Nephron (organoid): ENCODE data around the gene PPDPF.

Experiments used
- H3K27ac Mint-ChIP-seq, 3 experiments: 2 replicates each; pipeline ENCODE4 v1.8.0; 2020; ENCODE audit warnings: mixed read lengths in 3 of 3, mild to moderate bottlenecking in 2 of 3, moderate library complexity in 1 of 3
- H3K27me3 Mint-ChIP-seq: 2 replicates; pipeline ENCODE4 v1.8.0; 2021; ENCODE audit warnings: low read depth, mild to moderate bottlenecking, moderate library complexity, mixed read lengths
- H3K36me3 Mint-ChIP-seq: 2 replicates; pipeline ENCODE4 v1.8.0; 2020; ENCODE audit warnings: low read depth, mixed read lengths
- H3K4me1 Mint-ChIP-seq: 2 replicates; pipeline ENCODE4 v1.8.0; 2020; ENCODE audit warnings: mixed read lengths
- H3K4me3 Mint-ChIP-seq, 3 experiments: 2 replicates each; pipeline ENCODE4 v1.8.0; 2020; ENCODE audit warnings: mild to moderate bottlenecking in 3 of 3, mixed read lengths in 3 of 3, moderate library complexity in 2 of 3
- H3K9me3 Mint-ChIP-seq: 2 replicates; pipeline ENCODE4 v1.8.0; 2020; ENCODE audit warnings: mixed read lengths
- CTCF ChIP-seq, 3 experiments: fragments of 200-600 bp; sonication (generic); IDR thresholded peaks; one replicate each; pipeline ENCODE4 v1.5.0; 2021; ENCODE audit warnings: antibody characterized with exemption in 3 of 3; ENCODE audit not compliant: unreplicated experiment in 3 of 3

Gene PPDPF

GRCh38 chr20:63561624-63562396, 41.2 kb downstream of the PPDPF start:
- H3K27ac Mint-ChIP-seq: no peak overlapping the region
- H3K4me3 Mint-ChIP-seq: no peak overlapping the region

GRCh38 chr20:63562461-63563224, 42.1 kb downstream of the PPDPF start:
- Mint-ChIP-seq H3K27ac (no peak overlapping the region), H3K4me3 (no peak overlapping the region), H3K9me3 (no peaks in the 10 kb centered on the region), H3K4me1 (no peaks in the 10 kb centered on the region), H3K27me3 (no peaks in the 10 kb centered on the region), H3K36me3 (peaks cover 3% of the 10 kb centered on the region)
- TF ChIP-seq CTCF (IDR thresholded peaks at IDR 0.05; ENCODE audit: unreplicated experiment in 3 of 3): no peak

More at GRCh38 chr20:63561624-63562396, 41.2 kb downstream of the PPDPF start:
- no peak for TF ChIP-seq CTCF (IDR thresholded peaks at IDR 0.05; ENCODE audit: unreplicated experiment in 3 of 3)
- Mint-ChIP-seq H3K4me1 (no peaks in the 10 kb centered on the region), H3K9me3 (no peaks in the 10 kb centered on the region), H3K27me3 (no peaks in the 10 kb centered on the region), H3K36me3 (peaks cover 3% of the 10 kb centered on the region)

- Mint-ChIP-seq H3K36me3 (peaks cover 3% of the 10 kb centered on the region), H3K27ac (no peak overlapping the region), H3K4me1 (no peaks in the 10 kb centered on the region), H3K9me3 (no peaks in the 10 kb centered on the region), H3K27me3 (no peaks in the 10 kb centered on the region), H3K4me3 (no peak overlapping the region)
- TF ChIP-seq CTCF (IDR thresholded peaks at IDR 0.05; ENCODE audit: unreplicated experiment in 3 of 3): no peak
Measured at GRCh38 chr20:63563225-63563935, 42.8 kb downstream of the PPDPF start.

- Mint-ChIP-seq H3K9me3 (no peaks in the 10 kb centered on the region), H3K27ac (no peak overlapping the region), H3K36me3 (peaks cover 3% of the 10 kb centered on the region), H3K4me1 (no peaks in the 10 kb centered on the region), H3K27me3 (no peaks in the 10 kb centered on the region), H3K4me3 (no peak overlapping the region)
- no peak for TF ChIP-seq CTCF (IDR thresholded peaks at IDR 0.05; ENCODE audit: unreplicated experiment in 3 of 3)
Measured at GRCh38 chr20:63564036-63564810, 43.7 kb downstream of the PPDPF start.

GRCh38 chr20:63565021-63565698, 44.6 kb downstream of the PPDPF start:
- H3K4me1 Mint-ChIP-seq: no peaks in the 10 kb centered on the region
- no peaks in the 10 kb centered on the region for H3K27me3 Mint-ChIP-seq
- H3K27ac Mint-ChIP-seq: no peak overlapping the region
- H3K36me3 Mint-ChIP-seq: peaks cover 3% of the 10 kb centered on the region
- no peak overlapping the region for H3K4me3 Mint-ChIP-seq
- TF ChIP-seq CTCF (IDR thresholded peaks at IDR 0.05; ENCODE audit: unreplicated experiment in 3 of 3): no peak
- no peaks in the 10 kb centered on the region for H3K9me3 Mint-ChIP-seq
